GM12891 (cell line): ENCODE measurements around the gene TMEM109.

Experiments used
- PAX5 ChIP-seq: IDR thresholded peaks from 2 replicates; pipeline ENCODE4 v1.6.1; 2011; ENCODE audit warnings: low read length, moderate library complexity, mild to moderate bottlenecking; ENCODE audit not compliant: insufficient read depth, severe bottlenecking
- POLR2A ChIP-seq: IDR thresholded peaks from 2 replicates; pipeline ENCODE4 v1.6.1; 2011; ENCODE audit warnings: low read depth, low read length, control low read depth
- POLR2AphosphoS5 ChIP-seq: IDR thresholded peaks from 2 replicates; pipeline ENCODE4 v1.6.1; 2011; ENCODE audit warnings: low read depth, low read length, control low read depth
- POU2F2 ChIP-seq: IDR thresholded peaks from 2 replicates; pipeline ENCODE4 v1.6.1; 2011; ENCODE audit warnings: low read depth, mild to moderate bottlenecking, control low read depth, low read length, moderate library complexity
- SPI1 ChIP-seq: IDR thresholded peaks from 2 replicates; pipeline ENCODE4 v1.6.1; 2011; ENCODE audit warnings: low read depth, low read length, control low read depth
- TAF1 ChIP-seq: IDR thresholded peaks from 2 replicates; pipeline ENCODE4 v1.6.1; 2011; ENCODE audit warnings: low read depth, low read length, control low read depth

GRCh38 chr11:60944490-60945294 is 30.7 kb downstream of the TMEM109 start:
- TF ChIP-seq PAX5 (no peak), POLR2A (no peak), TAF1 (no peak), SPI1 (no peak), POLR2AphosphoS5 (no peak), POU2F2 (no peak)
